HEK293 (cell line): Measurements from ENCODE around the gene OR5I1.
"Not testable (repeated sequence)": the region's sequence is repeated elsewhere in the genome, so short reads cannot be mapped to it uniquely, and the experiment has no call there.

Experiments used
- CTCF ChIA-PET: fragments of 350-600 bp; formaldehyde crosslinking; extraction: SDS; loops from one replicate; lab custom pipeline; 2021; ENCODE audit warnings: antibody characterized with exemption; lab: Yijun Ruan, JAX
- POLR2A ChIA-PET: fragments of 300-600 bp; formaldehyde crosslinking; extraction: SDS; loops from one replicate; lab custom pipeline; 2020; ENCODE audit warnings: antibody characterized with exemption, inconsistent platforms; lab: Yijun Ruan, JAX
- H3K27ac ChIP-seq: fragments of 200-500 bp; sonication (Bioruptor generic); 2 replicates; pipeline ENCODE4 v1.5.1; 2014; ENCODE audit warnings: low read depth, low read length, control low read depth, inconsistent platforms; ENCODE audit errors: extremely low read depth
- H3K36me3 ChIP-seq, 2 experiments: fragments of 200-500 bp in 1 of 2; sonication (Bioruptor generic) in 1 of 2; 1 replicate in 1 of 2; 2 replicates in 1 of 2; pipeline ENCODE4 v1.5.1; 2014 to 2017; ENCODE audit warnings: inconsistent platforms in 2 of 2, low read length in 2 of 2; ENCODE audit not compliant: control insufficient read depth in 2 of 2, insufficient read depth in 1 of 2
- H3K4me1 ChIP-seq: fragments of 200-500 bp; sonication (Bioruptor generic); 2 replicates; pipeline ENCODE4 v1.5.1; 2014; ENCODE audit warnings: mild to moderate bottlenecking, low read length, inconsistent platforms; ENCODE audit not compliant: control insufficient read depth, insufficient read depth
- H3K4me3 ChIP-seq: 2 replicates; pipeline ENCODE4 v1.5.1; 2011; ENCODE audit warnings: low read depth, mild to moderate bottlenecking, control low read depth, low read length, moderate library complexity
- H3K9me3 ChIP-seq: fragments of 200-500 bp; sonication (Bioruptor generic); 2 replicates; pipeline ENCODE4 v1.5.1; 2014; ENCODE audit warnings: low read depth, low read length, inconsistent platforms; ENCODE audit not compliant: control insufficient read depth, insufficient read depth
- MEIS1 ChIP-seq: sonication (generic); formaldehyde crosslinking; IDR thresholded peaks from 2 replicates; pipeline ENCODE4 v1.8.1; 2022; ENCODE audit warnings: missing genetic modification reagents, mild to moderate bottlenecking, borderline replicate concordance
- ZNF169 ChIP-seq: fragments of 450-650 bp; formaldehyde crosslinking; IDR thresholded peaks from 2 replicates; pipeline ENCODE4 v1.5.1; 2016; ENCODE audit warnings: missing biosample characterization, missing genetic modification characterization
- TF ChIP-seq, protein P1 (sequence below): fragments of 450-650 bp; formaldehyde crosslinking; IDR thresholded peaks from 2 replicates; pipeline ENCODE4 v1.5.1; 2016; ENCODE audit warnings: missing biosample characterization, missing genetic modification characterization

The OR5I1 gene

DNA sequence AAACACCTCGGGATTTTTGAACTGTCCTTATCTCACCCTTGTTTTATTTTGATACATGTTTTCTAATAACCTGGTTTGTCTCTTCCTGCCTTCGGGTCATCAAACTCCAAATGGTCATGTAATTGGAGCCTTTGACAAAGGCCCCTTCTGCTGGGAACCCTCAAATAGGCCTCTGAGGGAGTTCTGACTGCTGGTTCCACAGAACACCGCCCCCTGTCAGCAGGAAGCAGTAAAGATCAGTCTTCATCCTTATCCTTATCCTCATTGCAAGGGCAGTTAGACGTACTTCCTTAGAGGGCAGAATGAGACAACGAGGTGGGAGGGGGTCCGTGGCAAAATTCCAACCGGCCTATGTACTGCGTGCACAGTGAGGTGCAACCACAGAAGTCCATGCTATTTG is 41.0 kb downstream of the OR5I1 start (continued):
- TF ChIP-seq, protein P1, sequence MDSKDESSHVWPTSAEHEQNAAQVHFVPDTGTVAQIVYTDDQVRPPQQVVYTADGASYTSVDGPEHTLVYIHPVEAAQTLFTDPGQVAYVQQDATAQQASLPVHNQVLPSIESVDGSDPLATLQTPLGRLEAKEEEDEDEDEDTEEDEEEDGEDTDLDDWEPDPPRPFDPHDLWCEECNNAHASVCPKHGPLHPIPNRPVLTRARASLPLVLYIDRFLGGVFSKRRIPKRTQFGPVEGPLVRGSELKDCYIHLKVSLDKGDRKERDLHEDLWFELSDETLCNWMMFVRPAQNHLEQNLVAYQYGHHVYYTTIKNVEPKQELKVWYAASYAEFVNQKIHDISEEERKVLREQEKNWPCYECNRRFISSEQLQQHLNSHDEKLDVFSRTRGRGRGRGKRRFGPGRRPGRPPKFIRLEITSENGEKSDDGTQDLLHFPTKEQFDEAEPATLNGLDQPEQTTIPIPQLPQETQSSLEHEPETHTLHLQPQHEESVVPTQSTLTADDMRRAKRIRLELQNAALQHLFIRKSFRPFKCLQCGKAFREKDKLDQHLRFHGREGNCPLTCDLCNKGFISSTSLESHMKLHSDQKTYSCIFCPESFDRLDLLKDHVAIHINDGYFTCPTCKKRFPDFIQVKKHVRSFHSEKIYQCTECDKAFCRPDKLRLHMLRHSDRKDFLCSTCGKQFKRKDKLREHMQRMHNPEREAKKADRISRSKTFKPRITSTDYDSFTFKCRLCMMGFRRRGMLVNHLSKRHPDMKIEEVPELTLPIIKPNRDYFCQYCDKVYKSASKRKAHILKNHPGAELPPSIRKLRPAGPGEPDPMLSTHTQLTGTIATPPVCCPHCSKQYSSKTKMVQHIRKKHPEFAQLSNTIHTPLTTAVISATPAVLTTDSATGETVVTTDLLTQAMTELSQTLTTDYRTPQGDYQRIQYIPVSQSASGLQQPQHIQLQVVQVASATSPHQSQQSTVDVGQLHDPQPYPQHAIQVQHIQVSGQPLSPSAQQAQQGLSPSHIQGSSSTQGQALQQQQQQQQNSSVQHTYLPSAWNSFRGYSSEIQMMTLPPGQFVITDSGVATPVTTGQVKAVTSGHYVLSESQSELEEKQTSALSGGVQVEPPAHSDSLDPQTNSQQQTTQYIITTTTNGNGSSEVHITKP = no peak
- TF ChIP-seq MEIS1 (CRISPR knock-in tag) = no peak
- no peak for TF ChIP-seq ZNF169 (tag by site-specific recombination)

DNA sequence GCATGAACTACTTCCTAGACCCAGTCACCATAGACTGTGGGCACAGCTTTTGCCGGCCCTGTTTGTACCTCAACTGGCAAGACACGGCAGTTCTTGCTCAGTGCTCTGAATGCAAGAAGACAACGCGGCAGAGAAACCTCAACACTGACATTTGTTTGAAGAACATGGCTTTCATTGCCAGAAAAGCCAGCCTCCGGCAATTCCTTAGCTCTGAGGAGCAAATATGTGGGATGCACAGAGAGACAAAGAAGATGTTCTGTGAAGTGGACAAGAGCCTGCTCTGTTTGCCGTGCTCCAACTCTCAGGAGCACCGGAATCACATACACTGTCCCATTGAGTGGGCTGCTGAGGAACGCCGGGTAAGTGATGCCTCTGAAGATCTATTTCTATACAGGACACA is 50.7 kb downstream of the OR5I1 start:
- CTCF ChIA-PET = interaction anchor here (0.6 kb wide), 1 partner anchor 841 kb away, joined by 4 read pairs; no protein-coding TSS in a partner anchor
- H3K36me3 ChIP-seq, H3K9me3 ChIP-seq, H3K4me1 ChIP-seq, H3K4me3 ChIP-seq, H3K27ac ChIP-seq, POLR2A ChIA-PET: not testable (repeated sequence)
